CD4-positive, alpha-beta T cell treated with Interleukin-15 for 1 hour (primary cell): ENCODE results near the gene PPP4C.

Source experiments
- DNase-seq: peaks from one replicate; pipeline ENCODE4 v3.0.0-alpha.2; 2020

The PPP4C gene

DNA sequence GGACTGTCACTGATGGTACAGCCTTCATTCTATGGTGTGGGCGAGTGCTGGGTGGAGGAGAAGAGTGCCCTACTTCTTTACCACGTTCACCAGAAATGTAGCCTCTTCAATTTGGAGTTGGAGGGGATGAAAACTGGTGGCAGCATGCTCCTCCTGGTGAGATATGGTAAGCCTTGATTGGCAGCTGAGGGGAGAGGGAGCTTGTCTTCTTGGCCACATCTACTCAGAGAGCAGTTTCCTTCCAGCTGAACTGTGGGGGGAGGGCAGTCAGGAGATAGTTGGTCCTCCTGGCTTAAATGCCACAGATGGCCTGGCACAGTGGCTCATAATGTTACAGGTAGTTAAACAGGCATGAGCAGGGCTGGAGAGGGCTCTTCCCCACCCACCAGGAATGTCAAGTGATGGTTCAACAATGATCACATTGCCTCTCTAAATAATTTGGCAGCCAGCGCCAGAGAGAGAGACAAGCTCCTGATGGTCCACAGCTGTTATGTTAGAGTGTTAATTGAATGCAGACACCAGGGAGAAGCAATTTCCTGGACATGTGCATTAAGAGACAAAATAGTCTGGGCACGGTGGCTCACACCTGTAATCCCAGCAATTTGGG is 56.2 kb downstream of the PPP4C start:
- no peak for DNase-seq

DNA sequence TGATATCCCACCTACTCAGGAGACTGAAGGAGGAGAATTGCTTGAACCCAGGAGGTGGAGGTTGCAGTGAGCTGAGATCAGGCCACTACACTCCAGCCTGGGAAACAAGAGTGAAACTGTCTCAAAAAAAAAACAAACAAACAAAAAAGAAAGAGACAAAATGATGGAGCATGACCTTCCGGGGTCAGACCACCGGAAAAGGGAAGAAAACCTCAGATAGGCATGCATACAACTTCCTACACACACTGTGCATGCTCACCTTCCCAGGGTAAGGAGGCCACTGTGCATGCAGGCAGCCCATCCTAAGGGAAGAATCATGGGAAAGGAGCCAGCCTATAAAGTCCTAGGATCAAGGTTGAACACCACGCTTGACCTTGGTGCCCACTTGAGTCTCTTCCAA is 56.8 kb downstream of the PPP4C start:
- no peak for DNase-seq
